DND-41 (cell line): ENCODE results near the gene OR52N5.

Experiments
- ATAC-seq: fragments of 200-7000 bp; cut with Tn5 transposase; 3 replicates; pipeline ENCODE4 v1.9.1; 2021; ENCODE audit warnings: low read depth; ENCODE audit not compliant: insufficient read depth
- DNase-seq: peaks from one replicate; pipeline ENCODE4 v3.0.0-alpha.2; 2020
- H2AFZ ChIP-seq: 2 replicates; pipeline ENCODE4 v1.6.0; 2012; ENCODE audit warnings: low read depth, low read length
- H3K27ac ChIP-seq: 2 replicates; pipeline ENCODE4 v1.5.1; 2012; ENCODE audit warnings: low read length, inconsistent platforms
- H3K27me3 ChIP-seq: fragments of 200-600 bp; sonication (generic); 2 replicates; pipeline ENCODE4 v1.6.0; 2012; ENCODE audit warnings: low read length, mild to moderate bottlenecking, inconsistent platforms; ENCODE audit not compliant: insufficient read depth, poor library complexity
- H3K36me3 ChIP-seq: 2 replicates; pipeline ENCODE4 v1.5.1; 2012; ENCODE audit warnings: low read length, inconsistent platforms; ENCODE audit not compliant: insufficient read depth
- H3K4me1 ChIP-seq: 2 replicates; pipeline ENCODE4 v1.5.1; 2012; ENCODE audit warnings: mild to moderate bottlenecking, low read length; ENCODE audit not compliant: insufficient read depth
- H3K4me2 ChIP-seq: 2 replicates; pipeline ENCODE4 v1.6.0; 2012; ENCODE audit warnings: mild to moderate bottlenecking, moderate library complexity, low read length, inconsistent platforms; ENCODE audit not compliant: insufficient read depth
- H3K4me3 ChIP-seq, 2 experiments: fragments of 200-600 bp in 1 of 2; shearing (Covaris generic) in 1 of 2; 2 replicates each; pipeline ENCODE4 v1.5.1; 2012 to 2016; ENCODE audit warnings: inconsistent platforms in 2 of 2, low read length in 2 of 2, mild to moderate bottlenecking in 2 of 2, low read depth in 1 of 2, moderate library complexity in 1 of 2
- H3K79me2 ChIP-seq: 2 replicates; pipeline ENCODE4 v1.6.0; 2012; ENCODE audit warnings: low read length, inconsistent platforms; ENCODE audit not compliant: insufficient read depth
- H3K9ac ChIP-seq: 2 replicates; pipeline ENCODE4 v1.6.0; 2012; ENCODE audit warnings: low read depth, mild to moderate bottlenecking, inconsistent platforms, low read length, moderate library complexity
- H3K9me3 ChIP-seq: 2 replicates; pipeline ENCODE4 v1.5.1; 2012; ENCODE audit warnings: low read length, moderate library complexity, mild to moderate bottlenecking, inconsistent platforms; ENCODE audit not compliant: insufficient read depth, severe bottlenecking
- H4K20me1 ChIP-seq: 2 replicates; pipeline ENCODE4 v1.6.0; 2012; ENCODE audit warnings: low read length; ENCODE audit not compliant: insufficient read depth
- CTCF ChIP-seq: IDR thresholded peaks from 2 replicates; pipeline ENCODE4 v1.5.1; 2012; ENCODE audit warnings: borderline replicate concordance, low read length, moderate library complexity, mild to moderate bottlenecking; ENCODE audit not compliant: poor library complexity, severe bottlenecking; ENCODE audit errors: extremely low read depth
- EZH2 ChIP-seq: IDR thresholded peaks from 3 replicates; pipeline ENCODE4 v1.6.1; 2012; ENCODE audit warnings: borderline replicate concordance, low read depth, mild to moderate bottlenecking, moderate library complexity, low read length, inconsistent platforms; ENCODE audit not compliant: severe bottlenecking

Gene OR52N5

DNA sequence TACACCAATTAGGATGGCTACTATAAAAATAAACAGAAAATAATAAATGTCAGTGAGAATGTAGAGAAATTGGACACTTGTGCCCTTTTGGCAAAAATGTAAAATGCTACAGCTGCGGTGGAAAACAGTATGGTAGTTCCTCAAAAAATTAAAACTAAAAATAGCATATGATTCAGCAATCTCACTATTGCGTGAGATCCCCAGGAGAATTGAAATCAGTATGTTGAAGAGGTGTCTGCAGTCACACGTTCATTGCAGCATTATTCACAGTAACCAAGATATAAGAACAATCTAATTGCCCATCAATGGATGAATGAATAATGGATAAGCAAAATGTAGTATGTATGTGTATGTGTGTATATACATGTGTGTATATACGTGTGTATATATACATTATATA lies 32.4 kb upstream of the OR52N5 start:
- Histone ChIP-seq H3K79me2 (no peaks in the 10 kb centered on the region), H3K4me2 (no peak overlapping the region), H3K9ac (no peak overlapping the region), H3K9me3 (no peaks in the 10 kb centered on the region), H2AFZ (no peak overlapping the region), H3K4me3 (no peak overlapping the region), H3K27ac (no peak overlapping the region), H4K20me1 (no peaks in the 10 kb centered on the region), H3K4me1 (no peaks in the 10 kb centered on the region; the same call in 1 of the 2 replicates), H3K27me3 (peaks cover 1% of the 10 kb centered on the region), H3K36me3 (no peaks in the 10 kb centered on the region)
- ATAC-seq (no peak), DNase-seq (no peak)
- no peak for TF ChIP-seq CTCF
- TF ChIP-seq EZH2: no peak

DNA sequence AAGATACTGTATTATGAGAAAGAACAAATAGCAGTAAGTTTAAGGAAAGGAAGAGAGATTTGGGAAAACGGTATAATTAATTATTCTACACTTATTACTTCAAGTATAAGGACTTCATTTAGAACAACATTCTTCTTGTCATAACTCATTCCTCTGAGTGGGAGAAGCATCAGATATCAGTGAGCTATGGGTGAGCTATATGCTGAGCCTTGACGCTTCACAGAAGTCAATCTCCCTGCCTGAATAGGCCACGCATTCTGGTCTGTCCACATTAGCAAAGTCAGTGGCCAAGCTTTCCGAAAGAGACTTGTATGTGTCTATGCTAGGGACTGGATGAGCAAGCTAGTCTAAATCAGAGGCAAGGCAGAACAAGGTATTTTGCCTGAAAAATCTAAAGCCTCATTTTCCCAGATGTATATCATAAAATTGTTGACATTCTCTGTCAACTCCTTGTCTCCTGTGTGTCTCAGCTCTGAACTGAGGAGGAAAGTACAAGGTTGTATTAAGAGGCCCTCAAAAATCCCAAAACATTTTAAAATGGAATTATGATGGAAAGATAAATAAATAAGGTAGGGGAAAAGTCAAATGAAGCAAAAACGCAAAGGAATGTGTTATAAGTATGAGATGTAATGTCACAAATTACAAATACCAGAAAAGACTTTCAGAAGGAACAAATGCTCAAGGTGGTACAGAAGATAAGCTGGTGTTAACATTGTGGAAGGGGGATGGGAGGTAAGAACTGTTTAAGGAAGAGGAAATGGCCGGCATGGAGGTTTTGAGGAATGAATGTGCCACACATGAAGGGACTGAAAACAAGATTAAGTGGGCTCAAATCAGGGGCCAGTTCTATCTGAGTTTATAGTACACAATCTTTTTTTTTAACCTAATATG lies 27.0 kb upstream of the OR52N5 start:
- no peak for DNase-seq

DNA sequence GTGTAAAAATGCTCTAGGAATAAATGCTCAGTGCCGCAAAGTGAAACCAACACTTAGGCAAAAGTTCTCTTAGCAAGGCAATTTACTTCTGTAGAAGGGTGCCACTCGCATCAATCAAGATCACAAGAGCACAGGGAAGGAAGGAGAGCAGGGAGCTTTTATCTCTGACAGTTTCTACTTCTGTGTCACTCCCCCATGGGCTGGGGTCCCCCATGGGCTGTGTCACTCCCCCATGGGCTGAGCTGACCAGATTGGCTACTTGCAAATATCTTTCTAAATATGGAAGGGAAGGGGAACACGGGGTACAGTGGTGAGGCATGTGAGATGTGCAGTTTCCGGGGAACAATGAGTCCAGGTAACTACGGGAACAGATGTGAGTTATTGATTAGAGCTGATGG lies 26.0 kb upstream of the OR52N5 start:
- peaks cover 27% of the 10 kb centered on the region for H3K27me3 ChIP-seq
- peak overlapping the region; percentile 93 for H3K4me2 ChIP-seq
- peak overlapping the region; percentile 41; the same call in 1 of the 2 replicates for H3K9ac ChIP-seq
- DNase-seq (no peak), ATAC-seq (peak; percentile 52)
- TF ChIP-seq CTCF (no peak), EZH2 (no peak)
- H3K4me1 ChIP-seq: peaks cover 14% of the 10 kb centered on the region
- H3K4me3 ChIP-seq: peak overlapping the region; percentile 11 to 60; a peak in 3 of 4 replicates
- H4K20me1 ChIP-seq: no peaks in the 10 kb centered on the region
- H3K79me2 ChIP-seq: no peaks in the 10 kb centered on the region
- no peak overlapping the region; the same call in 1 of the 2 replicates for H3K27ac ChIP-seq
- H2AFZ ChIP-seq: peak overlapping the region; percentile 86
- no peaks in the 10 kb centered on the region for H3K36me3 ChIP-seq
- no peaks in the 10 kb centered on the region for H3K9me3 ChIP-seq

More for the DNA sequence above, 27.0 kb upstream of the OR52N5 start:
- peaks cover 14% of the 10 kb centered on the region for H3K4me1 ChIP-seq
- H3K36me3 ChIP-seq: no peaks in the 10 kb centered on the region
- peaks cover 27% of the 10 kb centered on the region for H3K27me3 ChIP-seq
- H3K9ac ChIP-seq: no peak overlapping the region
- no peaks in the 10 kb centered on the region for H3K9me3 ChIP-seq
- H3K79me2 ChIP-seq: no peaks in the 10 kb centered on the region
- no peak overlapping the region for H3K4me2 ChIP-seq
- ATAC-seq: no peak
- no peak overlapping the region for H3K4me3 ChIP-seq
- TF ChIP-seq EZH2 (no peak), CTCF (no peak)
- H3K27ac ChIP-seq: no peak overlapping the region
- H4K20me1 ChIP-seq: no peaks in the 10 kb centered on the region
- H2AFZ ChIP-seq: no peak overlapping the region
